OCI-LY1 (cell line): ENCODE results near the gene ZNF25.

Source experiments
- EZH2 ChIP-seq: fragments of 200-600 bp; sonication (generic), shearing (Covaris generic); IDR thresholded peaks from 2 replicates; pipeline ENCODE4 v1.8.0; 2017; ENCODE audit warnings: borderline replicate concordance, mixed run types, mild to moderate bottlenecking, antibody characterized with exemption, low read length, moderate library complexity, mixed read lengths
- TF ChIP-seq, protein P1 (sequence below): fragments of 200-600 bp; sonication (generic), shearing (Covaris generic); IDR thresholded peaks from 2 replicates; pipeline ENCODE4 v1.5.1; 2017; ENCODE audit warnings: mild to moderate bottlenecking, antibody characterized with exemption, low read length, moderate library complexity, mixed read lengths

DNA sequence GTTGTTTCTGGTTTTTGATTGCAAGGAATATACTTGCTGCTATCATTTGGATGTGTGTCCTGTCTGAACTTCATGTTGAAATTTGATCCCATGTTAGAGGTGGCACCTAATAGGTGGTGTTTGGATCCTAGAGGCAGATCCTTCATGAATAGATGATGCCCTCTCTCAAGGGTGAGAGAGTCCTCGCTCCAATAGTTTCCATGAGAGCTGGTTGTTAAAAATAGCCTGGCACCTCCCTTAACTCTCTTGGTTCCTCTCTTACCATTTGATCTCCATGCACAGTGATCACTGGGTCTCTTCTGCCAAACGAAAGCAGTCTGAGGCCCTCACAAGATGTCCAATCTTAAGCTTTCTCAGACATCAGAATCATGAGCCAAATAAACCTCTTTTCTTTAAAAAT, 70.1 kb downstream of the ZNF25 start:
- TF ChIP-seq, protein P1, sequence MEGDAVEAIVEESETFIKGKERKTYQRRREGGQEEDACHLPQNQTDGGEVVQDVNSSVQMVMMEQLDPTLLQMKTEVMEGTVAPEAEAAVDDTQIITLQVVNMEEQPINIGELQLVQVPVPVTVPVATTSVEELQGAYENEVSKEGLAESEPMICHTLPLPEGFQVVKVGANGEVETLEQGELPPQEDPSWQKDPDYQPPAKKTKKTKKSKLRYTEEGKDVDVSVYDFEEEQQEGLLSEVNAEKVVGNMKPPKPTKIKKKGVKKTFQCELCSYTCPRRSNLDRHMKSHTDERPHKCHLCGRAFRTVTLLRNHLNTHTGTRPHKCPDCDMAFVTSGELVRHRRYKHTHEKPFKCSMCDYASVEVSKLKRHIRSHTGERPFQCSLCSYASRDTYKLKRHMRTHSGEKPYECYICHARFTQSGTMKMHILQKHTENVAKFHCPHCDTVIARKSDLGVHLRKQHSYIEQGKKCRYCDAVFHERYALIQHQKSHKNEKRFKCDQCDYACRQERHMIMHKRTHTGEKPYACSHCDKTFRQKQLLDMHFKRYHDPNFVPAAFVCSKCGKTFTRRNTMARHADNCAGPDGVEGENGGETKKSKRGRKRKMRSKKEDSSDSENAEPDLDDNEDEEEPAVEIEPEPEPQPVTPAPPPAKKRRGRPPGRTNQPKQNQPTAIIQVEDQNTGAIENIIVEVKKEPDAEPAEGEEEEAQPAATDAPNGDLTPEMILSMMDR, result no peak
- no peak for TF ChIP-seq EZH2
